ENCODE measurements around the gene TIAL1. TPM values are rescaled to one million over a fixed set of nuclear protein-coding genes. Genes with fewer than 3 reads are reported as not detected.

TIAL1 gene
- total RNA-seq, 1 experiment from 2014 or later, result 46.6 TPM

DNA sequence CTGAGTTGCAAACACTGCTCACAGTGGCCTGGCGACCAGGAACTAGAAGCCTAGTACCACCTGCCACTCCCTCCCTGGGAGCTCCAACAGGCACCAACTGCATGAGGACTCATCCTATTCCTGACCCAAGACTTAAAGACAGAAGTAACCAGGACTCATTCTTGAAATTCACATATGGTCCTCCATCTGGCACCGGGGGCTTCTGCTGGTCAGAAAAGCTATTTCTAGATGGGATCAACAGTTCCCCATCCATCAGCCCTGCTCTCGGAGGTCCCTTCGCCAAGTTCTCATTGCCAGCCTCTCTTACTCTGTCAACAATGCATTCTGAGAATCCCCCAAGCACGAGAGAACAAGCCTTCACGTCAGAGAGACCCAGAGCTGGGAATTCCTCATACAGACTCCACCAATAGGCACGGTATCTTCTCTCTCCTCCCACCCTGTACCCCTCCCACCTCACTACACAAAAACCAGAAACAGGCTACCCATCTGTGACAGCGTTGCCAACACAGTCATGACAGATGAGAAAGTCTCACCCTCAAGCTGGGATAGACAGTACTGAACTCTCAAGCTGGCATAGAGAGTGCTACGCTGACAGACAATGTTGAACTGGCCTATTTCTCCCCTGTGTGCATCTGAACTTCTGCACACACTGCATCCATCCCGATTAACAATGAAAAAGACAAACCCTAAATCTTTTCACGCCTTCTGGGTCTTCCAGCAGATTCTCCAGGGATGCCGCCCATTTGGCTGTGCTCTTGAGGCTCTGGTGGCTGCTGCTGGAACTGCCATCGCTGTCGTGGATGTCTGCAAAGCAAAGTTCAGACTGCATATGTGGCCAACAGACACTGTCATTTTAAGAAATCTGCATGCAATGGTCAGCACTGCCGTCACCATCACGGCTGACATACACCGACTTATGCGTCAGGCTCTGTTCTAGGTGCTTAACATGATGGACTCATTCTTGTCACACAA lies 69.9 kb downstream of the TIAL1 start:
- Histone ChIP-seq H3K27me3 (ENCODE audit: low read length) (no peaks in the 10 kb centered on the region), H4K20me1 (ENCODE audit: low read length) (no peaks in the 10 kb centered on the region), H3F3A (ENCODE audit: low read length, unreplicated experiment) (no peaks in the 10 kb centered on the region), H3K9me3 (ENCODE audit: low read length) (no peaks in the 10 kb centered on the region), H3K36me3 (ENCODE audit: low read depth, low read length) (no peaks in the 10 kb centered on the region), H3K4me2 (ENCODE audit: low read length) (no peak overlapping the region), H2AFZ (ENCODE audit: low read length) (no peak overlapping the region), H3K4me3 (ENCODE audit: low read length) (no peak overlapping the region), H3K79me2 (ENCODE audit: low read length) (peaks cover 33% of the 10 kb centered on the region), H3K9me2 (replicated peaks; ENCODE audit: low read length) (no peaks in the 10 kb centered on the region), H3K27ac (ENCODE audit: low read length) (no peak overlapping the region), H3K9ac (ENCODE audit: low read length) (no peak overlapping the region), H3K4me1 (ENCODE audit: insufficient read depth, low read length) (peaks cover 4% of the 10 kb centered on the region; the same call in 1 of the 2 replicates)
- DNase-seq (no peak), ATAC-seq (no peak)
- BruUV-seq (replicated peaks), result no TSS peak
- intact Hi-C loops (cut with micrococcal nuclease), result no loop called here
- TF ChIP-seq EZH2phosphoT487 (IDR thresholded peaks at IDR 0.05; ENCODE audit: borderline replicate concordance, low read length), result no peak
- TF ChIP-seq EZH2 (IDR thresholded peaks at IDR 0.05; ENCODE audit: low read length, unreplicated experiment), result no peak
- TF ChIP-seq, protein P1, sequence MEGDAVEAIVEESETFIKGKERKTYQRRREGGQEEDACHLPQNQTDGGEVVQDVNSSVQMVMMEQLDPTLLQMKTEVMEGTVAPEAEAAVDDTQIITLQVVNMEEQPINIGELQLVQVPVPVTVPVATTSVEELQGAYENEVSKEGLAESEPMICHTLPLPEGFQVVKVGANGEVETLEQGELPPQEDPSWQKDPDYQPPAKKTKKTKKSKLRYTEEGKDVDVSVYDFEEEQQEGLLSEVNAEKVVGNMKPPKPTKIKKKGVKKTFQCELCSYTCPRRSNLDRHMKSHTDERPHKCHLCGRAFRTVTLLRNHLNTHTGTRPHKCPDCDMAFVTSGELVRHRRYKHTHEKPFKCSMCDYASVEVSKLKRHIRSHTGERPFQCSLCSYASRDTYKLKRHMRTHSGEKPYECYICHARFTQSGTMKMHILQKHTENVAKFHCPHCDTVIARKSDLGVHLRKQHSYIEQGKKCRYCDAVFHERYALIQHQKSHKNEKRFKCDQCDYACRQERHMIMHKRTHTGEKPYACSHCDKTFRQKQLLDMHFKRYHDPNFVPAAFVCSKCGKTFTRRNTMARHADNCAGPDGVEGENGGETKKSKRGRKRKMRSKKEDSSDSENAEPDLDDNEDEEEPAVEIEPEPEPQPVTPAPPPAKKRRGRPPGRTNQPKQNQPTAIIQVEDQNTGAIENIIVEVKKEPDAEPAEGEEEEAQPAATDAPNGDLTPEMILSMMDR (conservative IDR thresholded peaks at IDR 0.05; ENCODE audit: low read depth, low read length), result 0 out of 2 replicates have a peak, but pooled peaks have one; percentile 10
- CTCF ChIA-PET, result no interaction called here
- POLR2A ChIA-PET (ENCODE audit: unreplicated experiment), result no interaction called here

DNA sequence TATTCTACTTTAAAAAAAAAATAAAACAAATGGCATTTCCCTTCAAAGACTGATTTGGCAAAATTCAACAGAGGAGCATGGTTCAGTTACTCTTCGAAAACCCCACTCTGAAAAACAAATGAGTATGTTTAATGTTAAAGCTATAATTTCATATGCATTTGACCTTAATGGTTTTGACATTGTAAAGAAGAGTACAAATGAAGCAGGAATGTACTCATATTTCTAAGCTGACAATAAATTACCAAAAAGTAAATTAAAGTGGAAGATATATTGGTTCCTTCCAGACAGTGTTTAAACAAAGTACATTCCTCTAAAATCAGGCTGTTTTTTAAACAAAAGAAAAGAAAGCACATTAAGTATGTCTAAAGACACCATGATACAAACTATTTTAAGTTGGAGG lies 70.6 kb downstream of the TIAL1 start:
- H3K9me2 ChIP-seq (replicated peaks; ENCODE audit: low read length), result no peaks in the 10 kb centered on the region
- TF ChIP-seq EZH2 (IDR thresholded peaks at IDR 0.05; ENCODE audit: low read length, unreplicated experiment) (no peak), EZH2phosphoT487 (IDR thresholded peaks at IDR 0.05; ENCODE audit: borderline replicate concordance, low read length) (no peak)
- TF ChIP-seq, protein P1 (conservative IDR thresholded peaks at IDR 0.05; ENCODE audit: low read depth, low read length), result no peak
- H3K27me3 ChIP-seq (ENCODE audit: low read length), result no peaks in the 10 kb centered on the region
- no peak overlapping the region for H3K27ac ChIP-seq (ENCODE audit: low read length)
- peaks cover 10% of the 10 kb centered on the region; the same call in 1 of the 2 replicates for H3K4me1 ChIP-seq (ENCODE audit: insufficient read depth, low read length)
- H3K36me3 ChIP-seq (ENCODE audit: low read depth, low read length), result no peaks in the 10 kb centered on the region
- H3K4me2 ChIP-seq (ENCODE audit: low read length), result no peak overlapping the region
- H2AFZ ChIP-seq (ENCODE audit: low read length), result no peak overlapping the region
- peaks cover 25% of the 10 kb centered on the region for H3K79me2 ChIP-seq (ENCODE audit: low read length)
- intact Hi-C loops (cut with micrococcal nuclease), result no loop called here
- ChIA-PET POLR2A (ENCODE audit: unreplicated experiment) (no interaction called here), CTCF (no interaction called here)
- H3K4me3 ChIP-seq (ENCODE audit: low read length), result no peak overlapping the region
- H3K9ac ChIP-seq (ENCODE audit: low read length), result no peak overlapping the region
- no peak for DNase-seq
- BruUV-seq (replicated peaks), result no TSS peak
- H4K20me1 ChIP-seq (ENCODE audit: low read length), result no peaks in the 10 kb centered on the region
- H3F3A ChIP-seq (ENCODE audit: low read length, unreplicated experiment), result no peaks in the 10 kb centered on the region
- ATAC-seq, result no peak
- no peaks in the 10 kb centered on the region for H3K9me3 ChIP-seq (ENCODE audit: low read length)

DNA sequence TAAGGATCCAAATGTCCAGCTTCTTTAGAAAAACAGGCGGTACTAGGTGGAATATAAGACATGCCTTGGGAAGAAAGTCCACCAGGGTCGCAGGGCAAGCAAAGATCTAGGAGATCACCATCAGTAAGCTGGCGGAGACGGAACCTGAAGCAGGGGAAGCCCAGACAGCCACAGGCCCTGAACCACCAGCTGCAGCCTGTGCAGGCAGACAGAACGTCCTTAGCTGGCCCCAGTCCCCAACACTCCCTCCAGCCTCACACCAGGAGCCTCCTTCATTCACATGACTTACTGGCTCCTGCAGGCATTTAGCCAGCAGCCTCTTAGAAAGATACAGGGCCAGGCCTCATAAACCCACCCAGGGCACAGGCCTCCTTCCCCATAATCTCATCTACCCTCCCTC lies 71.6 kb downstream of the TIAL1 start:
- Histone ChIP-seq H3K9ac (ENCODE audit: low read length) (no peak overlapping the region), H3K9me3 (ENCODE audit: low read length) (no peaks in the 10 kb centered on the region), H3K4me3 (ENCODE audit: low read length) (no peak overlapping the region), H3F3A (ENCODE audit: low read length, unreplicated experiment) (no peaks in the 10 kb centered on the region), H3K4me2 (ENCODE audit: low read length) (no peak overlapping the region), H3K27me3 (ENCODE audit: low read length) (no peaks in the 10 kb centered on the region), H3K4me1 (ENCODE audit: insufficient read depth, low read length) (peaks cover 10% of the 10 kb centered on the region; the same call in 1 of the 2 replicates), H3K79me2 (ENCODE audit: low read length) (peaks cover 15% of the 10 kb centered on the region; the same call in 1 of the 2 replicates), H3K36me3 (ENCODE audit: low read depth, low read length) (no peaks in the 10 kb centered on the region), H2AFZ (ENCODE audit: low read length) (no peak overlapping the region), H3K27ac (ENCODE audit: low read length) (no peak overlapping the region), H3K9me2 (replicated peaks; ENCODE audit: low read length) (no peaks in the 10 kb centered on the region), H4K20me1 (ENCODE audit: low read length) (no peaks in the 10 kb centered on the region)
- ATAC-seq, result no peak
- intact Hi-C loops (cut with micrococcal nuclease), result no loop called here
- no peak for TF ChIP-seq EZH2phosphoT487 (IDR thresholded peaks at IDR 0.05; ENCODE audit: borderline replicate concordance, low read length)
- TF ChIP-seq EZH2 (IDR thresholded peaks at IDR 0.05; ENCODE audit: low read length, unreplicated experiment), result no peak
- TF ChIP-seq, protein P1 (conservative IDR thresholded peaks at IDR 0.05; ENCODE audit: low read depth, low read length), result no peak
- POLR2A ChIA-PET (ENCODE audit: unreplicated experiment), result no interaction called here
- CTCF ChIA-PET, result no interaction called here
- DNase-seq, result no peak
- BruUV-seq (replicated peaks), result no TSS peak
